Adrenal gland (tissue), 19 donors: ENCODE measurements around the gene HAT1. TPM values are rescaled to one million over a fixed set of nuclear protein-coding genes. Genes with fewer than 3 reads are reported as not detected.
A peak's percentile ranks its signal among the peaks of the same experiment; 100 is the strongest.

Experiments
- DNase-seq, 7 donors: peaks; one replicate each; pipeline ENCODE4 v3.0.0-alpha.2; 2019 to 2020
- H3K27ac ChIP-seq, 5 donors: fragments of 200-600 bp; sonication (generic) in 4 of 5; 1 replicate in 3 of 5; 2 replicates in 2 of 5; pipeline versions ENCODE4 v1.5.1 to v1.8.0; 2016 to 2020; ENCODE audit warnings: mild to moderate bottlenecking in 1 of 5
- H3K27me3 ChIP-seq: fragments of 200-600 bp; 2 replicates; pipeline ENCODE4 v1.8.0; 2021
- H3K36me3 ChIP-seq, 2 donors: fragments of 200-600 bp; replicated peaks in 1 of 2; 1 replicate in 1 of 2; 2 replicates in 1 of 2; pipeline versions ENCODE4 v1.5.1 to v1.8.0; 2018 to 2022
- H3K4me1 ChIP-seq, 2 donors: fragments of 200-600 bp; replicated peaks in 1 of 2; 1 replicate in 1 of 2; 2 replicates in 1 of 2; pipeline versions ENCODE4 v1.5.1 to v1.8.0; 2018 to 2021
- H3K4me3 ChIP-seq, 4 donors: fragments of 200-600 bp; sonication (generic) in 3 of 4; one replicate each; pipeline ENCODE4 v1.5.1; 2016 to 2018
- H3K9me3 ChIP-seq, 3 donors: fragments of 200-600 bp; sonication (generic) in 1 of 3; replicated peaks in 1 of 3; 1 replicate in 2 of 3; 2 replicates in 1 of 3; pipeline versions ENCODE4 v1.5.1 to v1.8.0; 2016 to 2021
- POLR2A ChIP-seq, 2 donors: fragments of 450-650 bp; IDR thresholded peaks; one replicate each; pipeline ENCODE4 v1.6.1; 2017; ENCODE audit warnings: antibody characterized with exemption in 2 of 2, mild to moderate bottlenecking in 2 of 2, moderate library complexity in 1 of 2
- WGBS, 4 donors: extraction: QIAGEN DNeasy Blood & Tissue Kit in 2 of 4; methylation state at CpG; one replicate each; pipeline versions ENCODE4 v1.1.5 to v1.1.7; 2013 to 2017; 5-methylcytosine and 5-hydroxymethylcytosine counted together
- intact Hi-C, 2 donors: fragments of 100-400 bp; cut with DNase I; formaldehyde crosslinking; loops; one replicate each; pipeline versions ENCODE4 v1.14.1 to v1.15.0; 2022 to 2023
- long read RNA-seq, 10 donors: library from polyadenylated mRNA in 3 of 10; unstranded in 2 of 10; stranded (forward) in 1 of 10; transcript quantifications; one replicate each; pipeline ENCODE4 v2.0.0 and lab custom pipeline, GENCODE V29; 2021 to 2026
- polyA plus RNA-seq, 3 donors: library from polyadenylated mRNA; stranded (reverse); fragments of 200-250 nt in 2 of 3; fragments of 350-450 nt in 1 of 3; fragmentation: Illumina TruSeq in 1 of 3; extraction: RNeasy Lipid Tissue Mini Kit (QIAGEN cat#74804) in 1 of 3; gene quantifications; one replicate each; pipeline ENCODE4 v1.2.3, GENCODE V29; 2013 to 2014
- total RNA-seq, 9 donors: library from RNA; depleted of rRNA in 4 of 9; stranded (reverse); fragments of >200 nt in 4 of 9; fragments of 120-200 nt in 1 of 9; fragmentation: NEBNext Ultra II Directional in 1 of 9; extraction: Animal tissue kit (Norgen Biotek cat#: 25700) in 1 of 9; gene quantifications; one replicate each; pipeline versions ENCODE4 v1.1.0 to v1.2.4, GENCODE V29; 2013 to 2023
- TF ChIP-seq, protein P1 (sequence below), 6 experiments: fragments of 450-650 bp in 4 of 6; fragments of 200-600 bp in 2 of 6; sonication (generic) in 1 of 6; IDR thresholded peaks; 1 replicate in 5 of 6; 2 replicates in 1 of 6; pipeline versions ENCODE4 v1.5.1 to v1.8.0; 2016 to 2021; ENCODE audit warnings: antibody characterized with exemption in 6 of 6, mild to moderate bottlenecking in 2 of 6, moderate library complexity in 1 of 6
- donor health status: healthy with polysubstance abuse.
- donor health status: Bipolar disorder and iron deficiency.
- donor health status: DM: yes; HTN: yes; CAD: no.
- donor health status: DM: no; HTN: no; CAD: no.
- donor health status: DM: no; HTN: no; CAD: no.
- donor health status: DM: yes; HTN: yes; CAD: no.

The HAT1 gene, protein sequence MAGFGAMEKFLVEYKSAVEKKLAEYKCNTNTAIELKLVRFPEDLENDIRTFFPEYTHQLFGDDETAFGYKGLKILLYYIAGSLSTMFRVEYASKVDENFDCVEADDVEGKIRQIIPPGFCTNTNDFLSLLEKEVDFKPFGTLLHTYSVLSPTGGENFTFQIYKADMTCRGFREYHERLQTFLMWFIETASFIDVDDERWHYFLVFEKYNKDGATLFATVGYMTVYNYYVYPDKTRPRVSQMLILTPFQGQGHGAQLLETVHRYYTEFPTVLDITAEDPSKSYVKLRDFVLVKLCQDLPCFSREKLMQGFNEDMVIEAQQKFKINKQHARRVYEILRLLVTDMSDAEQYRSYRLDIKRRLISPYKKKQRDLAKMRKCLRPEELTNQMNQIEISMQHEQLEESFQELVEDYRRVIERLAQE
- 10 to 100 TPM; 19.8 to 47.5 (median 36.4) TPM for total RNA-seq
- 100 to 1,000 TPM in 1 of 3 donors, 10 to 100 TPM in 1, 1 to 10 TPM in 1; 9.3 to 103 (median 13.0) TPM for polyA plus RNA-seq
- long read RNA-seq, donor 1, transcript HAT1-201 (11 exons, 1,626 nt) = major isoform, 21 of 30 reads
- long read RNA-seq, donor 1, partial matches to known transcripts = 9 of 30 reads
- long read RNA-seq, donor 1, other reads (novel, unspliced or antisense) = 0 of 30 reads
- long read RNA-seq, donor 2, transcript HAT1-201 (11 exons, 1,626 nt) = major isoform, 14 of 20 reads
- long read RNA-seq, donor 2, partial matches to known transcripts = 5 of 20 reads
- long read RNA-seq, donor 2, other reads (novel, unspliced or antisense) = 0 of 20 reads
- long read RNA-seq, donor 3, transcript HAT1-201 (11 exons, 1,626 nt) = major isoform, 22 of 28 reads
- long read RNA-seq, donor 3, partial matches to known transcripts = 5 of 28 reads
- long read RNA-seq, donor 3, other reads (novel, unspliced or antisense) = 0 of 28 reads
- long read RNA-seq, donor 4, transcript HAT1-201 (11 exons, 1,626 nt) = major isoform, 42 of 59 reads
- long read RNA-seq, donor 4, partial matches to known transcripts = 12 of 59 reads
- long read RNA-seq, donor 4, other reads (novel, unspliced or antisense) = 2 of 59 reads
- long read RNA-seq, donor 5, transcript HAT1-201 (11 exons, 1,626 nt) = major isoform, 41 of 53 reads
- long read RNA-seq, donor 5, partial matches to known transcripts = 2 of 53 reads
- long read RNA-seq, donor 5, other reads (novel, unspliced or antisense) = 6 of 53 reads
- long read RNA-seq, donor 6, transcript HAT1-201 (11 exons, 1,626 nt) = major isoform, 25 of 30 reads
- long read RNA-seq, donor 6, partial matches to known transcripts = 4 of 30 reads
- long read RNA-seq, donor 6, other reads (novel, unspliced or antisense) = 0 of 30 reads
- long read RNA-seq, donor 7, transcript HAT1-201 (11 exons, 1,626 nt) = major isoform, 9 of 9 reads
- long read RNA-seq, donor 7, partial matches to known transcripts = 0 of 9 reads
- long read RNA-seq, donor 7, other reads (novel, unspliced or antisense) = 0 of 9 reads
- long read RNA-seq, donor 8, transcript HAT1-201 (11 exons, 1,626 nt) = major isoform, 20 of 47 reads
- long read RNA-seq, donor 8, partial matches to known transcripts = 26 of 47 reads
- long read RNA-seq, donor 8, other reads (novel, unspliced or antisense) = 0 of 47 reads
- long read RNA-seq, donor 9, transcript HAT1-201 (11 exons, 1,626 nt) = major isoform, 11 of 22 reads
- long read RNA-seq, donor 9, partial matches to known transcripts = 9 of 22 reads
- long read RNA-seq, donor 9, other reads (novel, unspliced or antisense) = 0 of 22 reads
- long read RNA-seq, donor 10, partial matches to known transcripts = 5 of 9 reads
- long read RNA-seq, donor 10, other reads (novel, unspliced or antisense) = 0 of 9 reads

DNA sequence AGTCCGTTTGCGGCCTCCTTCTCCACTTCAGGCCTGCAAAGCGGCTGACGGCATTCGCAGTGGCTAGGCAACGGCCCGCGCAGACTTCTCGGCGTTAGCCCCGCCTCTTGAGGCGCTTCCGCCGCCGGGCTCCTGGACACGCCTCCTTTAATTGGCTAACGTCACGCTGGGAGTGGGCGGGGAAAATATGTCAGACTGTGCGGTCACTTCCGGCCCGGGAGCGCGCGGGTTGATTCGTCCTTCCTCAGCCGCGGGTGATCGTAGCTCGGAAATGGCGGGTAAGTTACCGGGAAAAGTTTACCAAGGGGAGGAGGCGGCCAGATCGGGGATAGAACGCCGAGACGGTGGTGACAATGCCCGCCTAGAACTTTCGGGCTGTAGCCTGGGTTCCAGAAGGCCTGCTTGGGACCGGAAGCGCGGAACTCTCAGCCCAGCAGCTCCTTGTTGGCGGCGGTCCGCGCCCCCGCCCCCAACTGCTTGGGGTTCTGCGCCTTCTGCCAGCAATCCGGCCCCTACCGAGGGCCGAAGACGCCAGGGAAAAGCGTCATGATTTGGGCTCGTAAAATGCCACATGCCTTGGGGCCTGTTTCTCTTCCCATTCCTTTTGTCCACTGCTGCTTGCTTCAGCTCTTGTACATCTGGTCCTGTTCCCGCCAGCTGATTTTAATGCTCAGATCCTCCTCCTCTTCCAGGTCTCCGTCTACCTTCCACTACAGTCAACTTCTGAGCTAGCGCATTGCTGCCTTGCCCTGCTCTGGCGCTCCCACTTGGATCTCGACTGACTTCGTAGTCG lies at the start of gene HAT1:
Gene HAT1, plus strand, starts transcription at position 232 of the 793 bp plus-strand sequence. Its CDS starts 40 bp downstream, at position 272.
- TF ChIP-seq, protein P1, sequence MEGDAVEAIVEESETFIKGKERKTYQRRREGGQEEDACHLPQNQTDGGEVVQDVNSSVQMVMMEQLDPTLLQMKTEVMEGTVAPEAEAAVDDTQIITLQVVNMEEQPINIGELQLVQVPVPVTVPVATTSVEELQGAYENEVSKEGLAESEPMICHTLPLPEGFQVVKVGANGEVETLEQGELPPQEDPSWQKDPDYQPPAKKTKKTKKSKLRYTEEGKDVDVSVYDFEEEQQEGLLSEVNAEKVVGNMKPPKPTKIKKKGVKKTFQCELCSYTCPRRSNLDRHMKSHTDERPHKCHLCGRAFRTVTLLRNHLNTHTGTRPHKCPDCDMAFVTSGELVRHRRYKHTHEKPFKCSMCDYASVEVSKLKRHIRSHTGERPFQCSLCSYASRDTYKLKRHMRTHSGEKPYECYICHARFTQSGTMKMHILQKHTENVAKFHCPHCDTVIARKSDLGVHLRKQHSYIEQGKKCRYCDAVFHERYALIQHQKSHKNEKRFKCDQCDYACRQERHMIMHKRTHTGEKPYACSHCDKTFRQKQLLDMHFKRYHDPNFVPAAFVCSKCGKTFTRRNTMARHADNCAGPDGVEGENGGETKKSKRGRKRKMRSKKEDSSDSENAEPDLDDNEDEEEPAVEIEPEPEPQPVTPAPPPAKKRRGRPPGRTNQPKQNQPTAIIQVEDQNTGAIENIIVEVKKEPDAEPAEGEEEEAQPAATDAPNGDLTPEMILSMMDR (IDR thresholded peaks at IDR 0.05) = no peak
- TF ChIP-seq POLR2A (IDR thresholded peaks at IDR 0.05) = peak; percentile 32 to 64
- H3K9me3 ChIP-seq = no peaks in the 10 kb centered on the region
- peaks cover 0 to 6% of the 10 kb centered on the region in 2 donors for H3K36me3 ChIP-seq
- intact Hi-C loops = no loop called here
- 0% methylated on average over 30 to 61 of the region's 61 CpGs for WGBS, 4 donors
- no peaks in the 10 kb centered on the region for H3K27me3 ChIP-seq
- peak; percentile 97 to 99 (median 98) for DNase-seq
- H3K4me1 ChIP-seq = peaks cover 9 to 19% of the 10 kb centered on the region in 2 donors
- H3K4me3 ChIP-seq = peak within 1 kb of the TSS; percentile 37 to 74 (median 70)
- H3K27ac ChIP-seq = peak within 1 kb of the TSS; percentile 86 to 96 (median 92)

DNA sequence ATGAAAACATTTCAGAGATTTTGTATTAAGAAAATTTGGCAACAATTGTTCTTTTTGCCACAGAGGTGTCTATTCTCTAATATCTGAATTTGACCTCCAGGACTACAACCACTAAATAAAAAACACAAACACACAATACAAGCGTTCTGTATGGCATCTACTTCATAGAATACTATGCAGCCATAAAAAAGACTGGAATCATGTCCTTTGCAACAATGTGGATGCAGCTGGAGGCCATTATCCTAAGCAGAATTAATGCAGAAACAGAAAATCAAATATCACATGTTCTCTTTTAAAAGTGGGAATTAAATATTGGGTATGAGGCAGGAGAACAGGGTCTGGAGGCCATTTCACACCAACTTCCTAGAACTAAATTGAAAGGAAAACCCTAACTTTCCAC lies 47.7 kb upstream of the HAT1 start:
- Histone ChIP-seq H3K36me3 (no peaks in the 10 kb centered on the region), H3K4me3 (no peak overlapping the region), H3K9me3 (no peaks in the 10 kb centered on the region), H3K27me3 (no peaks in the 10 kb centered on the region), H3K27ac (no peak overlapping the region), H3K4me1 (peaks cover 6 to 17% of the 10 kb centered on the region in 2 donors)
- WGBS, 4 donors = 100% methylated on average over 1 of the region's 1 CpG
- TF ChIP-seq, protein P1 (IDR thresholded peaks at IDR 0.05) = no peak
- no peak for TF ChIP-seq POLR2A (IDR thresholded peaks at IDR 0.05)
- DNase-seq = no peak
- intact Hi-C loops = no loop called here

DNA sequence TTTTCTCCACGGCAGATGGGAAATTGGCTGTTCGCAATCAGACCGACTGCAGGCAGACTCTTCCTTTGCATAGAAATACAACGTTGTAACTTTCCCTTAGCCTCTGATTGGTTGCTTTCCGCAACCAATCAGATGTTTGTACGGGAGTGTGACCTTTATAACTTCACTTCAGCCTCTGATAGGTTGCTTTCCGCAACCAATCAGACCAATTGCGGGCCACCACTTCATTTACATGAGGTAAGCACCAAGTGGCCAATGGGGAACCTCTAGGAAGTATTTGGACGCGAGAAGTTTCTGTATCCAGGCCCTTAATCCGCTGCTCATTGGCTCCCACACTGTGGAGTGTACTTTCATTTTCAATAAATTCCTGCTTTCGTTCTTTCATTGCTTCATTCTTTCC lies 47.3 kb upstream of the HAT1 start:
- Histone ChIP-seq H3K4me3 (no peak overlapping the region), H3K27ac (no peak overlapping the region), H3K27me3 (no peaks in the 10 kb centered on the region), H3K4me1 (peaks cover 6 to 17% of the 10 kb centered on the region in 2 donors), H3K9me3 (no peaks in the 10 kb centered on the region), H3K36me3 (no peaks in the 10 kb centered on the region)
- intact Hi-C loops = no loop called here
- WGBS, 4 donors = 87 to 90% (median 90%) methylated on average over 12 of the region's 12 CpGs
- TF ChIP-seq, protein P1 (IDR thresholded peaks at IDR 0.05) = no peak
- TF ChIP-seq POLR2A (IDR thresholded peaks at IDR 0.05) = no peak
- DNase-seq = no peak
